ENCODE results near the gene SLCO2B1. TPM values are rescaled to one million over a fixed set of nuclear protein-coding genes. Genes with fewer than 3 reads are reported as not detected.

Gene SLCO2B1
- total RNA-seq, 1 experiment from 2014 or later = not detected

GRCh38 chr11:75163921-75164849, 13.3 kb downstream of the SLCO2B1 start:
- no peak for DNase-seq
- WGBS (ENCODE audit: extremely low coverage, insufficient read length, low lambda C conversion rate) = no CpG with 5 or more reads among the region's 25 CpGs
- H2BK120ac ChIP-seq (ENCODE audit: low read depth, low read length, poor library complexity, severe bottlenecking) = no peak overlapping the region
- H3K27me3 ChIP-seq (ENCODE audit: insufficient read depth, low read length) = no peaks in the 10 kb centered on the region
- no peak overlapping the region for H2BK20ac ChIP-seq (ENCODE audit: low read depth, low read length, poor library complexity, severe bottlenecking)
- H3K4ac ChIP-seq (ENCODE audit: low read depth, low read length) = no peak overlapping the region
- no peak overlapping the region for H3K56ac ChIP-seq (ENCODE audit: insufficient read length, low read depth, low read length)
- H3K4me2 ChIP-seq (ENCODE audit: insufficient read depth, insufficient read length, low read length) = no peak overlapping the region
- no peak overlapping the region for H2BK12ac ChIP-seq (ENCODE audit: insufficient read length, low read depth, low read length)
- no peaks in the 10 kb centered on the region for H3K79me2 ChIP-seq (ENCODE audit: insufficient read depth, low read length)
- no peaks in the 10 kb centered on the region for H3K79me1 ChIP-seq (ENCODE audit: insufficient read depth, low read depth, low read length, poor library complexity, severe bottlenecking)
- no peak overlapping the region for H4K5ac ChIP-seq (ENCODE audit: insufficient read length, low read depth, low read length)
- no peak overlapping the region for H3K27ac ChIP-seq (ENCODE audit: insufficient read length, low read depth, low read length)
- no peak overlapping the region for H2BK5ac ChIP-seq (ENCODE audit: insufficient read length, low read length)
- H2AFZ ChIP-seq (ENCODE audit: low read length) = no peak overlapping the region
- no peaks in the 10 kb centered on the region for H3K23me2 ChIP-seq (ENCODE audit: insufficient read length, low read depth, low read length, poor library complexity, severe bottlenecking)
- TF ChIP-seq CTCF (conservative IDR thresholded peaks at IDR 0.05) = no peak
- H3K14ac ChIP-seq (ENCODE audit: insufficient read depth, low read length) = no peak overlapping the region; the same call in 1 of the 2 replicates
- no peak overlapping the region for H2AK5ac ChIP-seq (ENCODE audit: insufficient read length, low read length)
- Mint-ChIP-seq H3K4me1 (peaks cover 12 to 13% of the 10 kb centered on the region in 2 experiments; a peak in 3 of 4 replicates), H3K27me3 (ENCODE audit: low read depth) (peaks cover 2% of the 10 kb centered on the region), H3K9me3 (peaks cover 0 to 11% of the 10 kb centered on the region in 2 experiments; a peak in 3 of 5 replicates), H3K27ac (peak overlapping the region in 1 of 3 experiments; percentile 44; a peak in 1 of 7 replicates), H3K4me3 (no peak overlapping the region), H3K36me3 (ENCODE audit: insufficient read depth in 1 of 3, low read depth in 3 of 3) (peaks cover 0 to 4% (median 2%) of the 10 kb centered on the region in 3 experiments; a peak in 2 of 7 replicates)
- no peak overlapping the region for H2BK15ac ChIP-seq (ENCODE audit: low read depth, low read length)
- no peak overlapping the region for H3K23ac ChIP-seq (ENCODE audit: insufficient read length, low read depth, low read length)
- no peak overlapping the region for H3T11ph ChIP-seq (ENCODE audit: low read length)
- H3K4me1 ChIP-seq (ENCODE audit: insufficient read depth, low read length) = no peaks in the 10 kb centered on the region
- peaks cover 5% of the 10 kb centered on the region for H3K9me3 ChIP-seq (ENCODE audit: control insufficient read depth, low read depth, low read length)
- H3K18ac ChIP-seq (ENCODE audit: insufficient read length, low read depth, low read length) = no peak overlapping the region
- H4K8ac ChIP-seq (replicated peaks; ENCODE audit: insufficient read length, low read depth, low read length) = no peak overlapping the region
- H3K9ac ChIP-seq (ENCODE audit: extremely low read depth, insufficient read length, low read length) = no peak overlapping the region
- no peak overlapping the region for H4K91ac ChIP-seq (ENCODE audit: insufficient read length, low read depth, low read length)
- H4K20me1 ChIP-seq (ENCODE audit: control insufficient read depth, insufficient read depth, insufficient read length) = no peaks in the 10 kb centered on the region

Measured in H9 (cell line).